ENCODE data around the gene NSF. TPM values are rescaled to one million over a fixed set of nuclear protein-coding genes. Genes with fewer than 3 reads are reported as not detected.
A peak's percentile ranks its signal among the peaks of the same experiment; 100 is the strongest.
"Not testable (repeated sequence)": the region's sequence is repeated elsewhere in the genome, so short reads cannot be mapped to it uniquely, and the experiment has no call there.

The NSF gene
- total RNA-seq: 76.7 TPM

DNA sequence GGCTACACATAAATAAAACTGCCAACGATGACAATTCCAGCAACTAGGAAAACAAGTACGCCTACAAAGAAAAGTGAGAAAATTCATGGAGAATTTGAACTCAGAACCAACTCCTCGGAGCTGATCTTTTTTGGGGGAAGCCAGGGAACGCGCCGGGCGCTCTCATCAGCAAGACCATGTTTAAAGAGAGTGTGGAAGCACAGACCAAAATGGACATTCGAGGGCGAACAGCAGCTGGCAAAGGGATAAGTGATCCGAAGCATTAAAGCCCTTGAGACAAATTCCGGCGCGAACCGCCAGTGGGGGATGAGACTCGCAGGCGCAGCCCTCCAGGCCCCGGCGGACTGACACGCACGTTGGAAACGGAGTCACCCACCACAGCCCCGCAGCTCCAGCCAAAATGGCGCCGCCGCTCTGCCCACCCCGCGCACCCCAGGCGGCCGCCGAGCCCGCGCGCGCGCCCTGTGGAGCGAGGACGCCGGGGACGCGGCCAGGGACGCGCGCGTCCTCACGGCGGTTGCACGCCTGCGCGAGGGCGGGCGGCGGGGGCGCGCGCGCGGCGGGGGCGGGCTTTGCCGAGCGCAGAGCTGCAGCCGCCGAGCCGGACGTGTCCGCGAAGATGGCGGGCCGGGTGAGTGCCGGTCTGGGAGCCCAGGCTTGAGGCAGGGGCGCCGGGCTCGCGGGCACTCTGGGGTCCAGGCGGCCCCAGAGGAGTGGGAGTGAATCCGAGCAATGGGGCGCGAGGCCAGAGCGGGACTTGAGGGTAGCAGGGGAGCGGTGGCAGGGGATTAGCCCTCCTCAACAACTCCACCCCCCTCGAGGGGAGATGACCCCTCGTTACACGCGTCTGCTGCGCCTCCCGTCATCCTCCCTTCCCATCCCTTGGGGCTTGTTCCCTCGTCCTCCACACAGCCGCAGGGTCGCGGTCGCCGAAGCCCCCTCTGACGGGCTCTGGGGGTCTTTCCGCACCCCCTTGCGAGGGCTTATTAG, at the start of gene NSF:
Gene NSF (plus strand): TSS at position 513 of the 990 bp plus-strand sequence. CDS start 107 bp downstream, at position 620.
- not testable (repeated sequence) for DNase-seq (ENCODE audit: low spot score)

DNA sequence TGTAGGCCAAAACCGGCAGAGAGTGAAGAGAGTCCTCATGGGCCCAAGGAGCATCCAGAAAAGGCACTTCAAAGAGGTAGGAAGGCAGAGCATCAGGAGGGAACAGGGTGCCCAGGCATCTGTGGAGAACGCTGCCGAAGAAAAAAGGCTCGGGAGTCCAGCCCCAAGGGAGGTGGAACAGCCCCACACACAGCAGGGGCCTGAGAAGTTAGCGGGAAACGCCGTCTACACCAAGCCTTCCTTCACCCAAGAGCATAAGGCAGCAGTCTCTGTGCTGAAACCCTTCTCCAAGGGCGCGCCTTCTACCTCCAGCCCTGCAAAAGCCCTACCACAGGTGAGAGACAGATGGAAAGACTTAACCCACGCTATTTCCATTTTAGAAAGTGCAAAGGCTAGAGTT, 41.9 kb upstream of the NSF start:
- DNase-seq (ENCODE audit: low spot score): not testable (repeated sequence)

DNA sequence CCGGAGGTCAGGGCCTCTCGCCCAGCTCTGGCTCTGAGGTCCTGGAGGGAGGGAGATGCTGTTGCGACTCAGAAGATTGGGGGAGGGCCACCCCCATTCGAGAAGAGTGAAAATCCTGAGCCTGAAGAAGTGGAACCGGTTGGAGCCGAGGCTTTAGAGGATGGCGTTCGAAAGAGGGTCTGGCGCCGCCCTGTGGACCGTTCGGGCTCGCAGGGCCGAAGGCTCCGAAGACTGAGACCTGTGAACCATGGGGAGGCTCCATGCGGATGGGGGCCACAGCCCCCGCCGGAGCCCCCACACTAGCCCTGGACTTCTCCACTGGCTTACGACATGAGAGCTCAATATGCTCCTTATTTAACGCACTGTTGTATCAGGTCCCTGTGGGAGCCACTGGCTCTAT, 31.3 kb upstream of the NSF start:
- not testable (repeated sequence) for DNase-seq (ENCODE audit: low spot score)

DNA sequence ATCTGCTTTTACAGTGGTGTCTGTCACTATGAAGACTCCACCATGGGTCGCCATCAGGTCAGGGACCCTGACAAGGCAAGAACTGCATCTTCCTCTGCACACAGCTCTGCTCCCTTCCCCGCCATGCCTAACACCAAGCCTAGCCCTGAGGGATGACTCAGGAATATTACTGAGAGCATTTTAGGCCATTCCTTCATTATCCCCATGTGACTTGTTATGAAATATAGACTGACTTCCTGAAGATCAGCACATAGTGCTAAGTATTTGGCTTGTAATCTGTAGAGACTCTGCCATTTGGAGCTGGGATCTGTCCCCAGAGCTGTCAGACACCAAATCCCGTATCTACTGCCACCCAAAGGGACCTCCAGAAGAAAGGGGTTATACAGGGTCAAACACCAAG, 30.4 kb upstream of the NSF start:
- not testable (repeated sequence) for DNase-seq (ENCODE audit: low spot score)

DNA sequence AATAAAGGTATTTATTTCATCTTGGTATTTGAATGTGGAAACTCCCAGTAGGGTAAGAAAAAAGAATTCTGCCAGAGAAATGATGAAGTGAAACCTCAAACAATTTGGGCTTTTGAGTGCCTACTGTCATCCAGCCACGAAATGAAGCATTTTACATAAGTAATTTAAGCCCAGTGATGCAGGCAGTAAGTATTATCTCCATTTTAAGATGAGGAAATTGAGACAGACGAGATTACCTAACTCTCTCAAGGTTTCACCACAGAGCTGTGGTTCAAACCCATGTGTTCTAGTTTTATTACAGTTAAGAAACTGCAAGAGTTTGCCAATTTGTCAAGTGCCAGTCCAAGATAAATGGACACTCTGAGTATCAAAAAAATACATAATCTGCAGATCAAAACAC, 24.2 kb upstream of the NSF start:
- not testable (repeated sequence) for DNase-seq (ENCODE audit: low spot score)

DNA sequence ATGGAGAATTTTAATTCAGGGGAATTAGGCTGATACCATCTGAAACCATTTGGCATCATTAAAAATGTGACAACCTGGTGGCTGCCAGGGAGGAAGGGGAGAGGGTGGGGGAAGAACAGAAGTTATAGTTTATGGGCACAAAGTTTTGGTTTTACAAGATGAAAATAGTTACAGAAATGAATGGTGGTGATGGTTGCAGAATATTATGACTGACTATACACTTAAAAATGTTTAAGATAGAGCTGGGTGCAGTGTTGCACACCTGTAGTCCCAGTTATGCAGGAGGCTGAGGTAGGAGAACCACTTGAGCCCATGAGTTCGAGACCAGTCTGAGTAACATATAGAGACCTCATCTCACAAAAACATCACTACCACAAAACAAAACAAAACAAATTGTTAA, 23.5 kb upstream of the NSF start:
- not testable (repeated sequence) for DNase-seq (ENCODE audit: low spot score)

DNA sequence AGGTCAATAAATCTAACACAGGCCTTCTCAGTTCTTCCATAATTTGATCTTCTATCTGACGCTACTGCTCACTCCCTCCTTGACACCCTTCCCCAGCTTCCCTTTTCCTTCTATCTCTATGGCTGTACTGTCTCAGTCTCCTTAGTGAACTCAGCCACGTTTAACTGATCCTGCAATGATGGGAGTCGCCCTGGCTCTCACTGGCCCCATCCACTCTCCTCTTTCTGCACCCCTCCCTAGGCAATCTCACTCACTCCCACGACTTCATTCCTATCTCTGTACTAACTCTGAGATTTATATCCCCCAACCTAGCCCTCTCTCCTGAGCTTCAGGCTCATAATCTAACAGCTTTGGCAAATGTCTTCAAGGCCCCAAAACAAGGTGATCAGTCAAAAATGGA, 18.7 kb upstream of the NSF start:
- not testable (repeated sequence) for DNase-seq (ENCODE audit: low spot score)

DNA sequence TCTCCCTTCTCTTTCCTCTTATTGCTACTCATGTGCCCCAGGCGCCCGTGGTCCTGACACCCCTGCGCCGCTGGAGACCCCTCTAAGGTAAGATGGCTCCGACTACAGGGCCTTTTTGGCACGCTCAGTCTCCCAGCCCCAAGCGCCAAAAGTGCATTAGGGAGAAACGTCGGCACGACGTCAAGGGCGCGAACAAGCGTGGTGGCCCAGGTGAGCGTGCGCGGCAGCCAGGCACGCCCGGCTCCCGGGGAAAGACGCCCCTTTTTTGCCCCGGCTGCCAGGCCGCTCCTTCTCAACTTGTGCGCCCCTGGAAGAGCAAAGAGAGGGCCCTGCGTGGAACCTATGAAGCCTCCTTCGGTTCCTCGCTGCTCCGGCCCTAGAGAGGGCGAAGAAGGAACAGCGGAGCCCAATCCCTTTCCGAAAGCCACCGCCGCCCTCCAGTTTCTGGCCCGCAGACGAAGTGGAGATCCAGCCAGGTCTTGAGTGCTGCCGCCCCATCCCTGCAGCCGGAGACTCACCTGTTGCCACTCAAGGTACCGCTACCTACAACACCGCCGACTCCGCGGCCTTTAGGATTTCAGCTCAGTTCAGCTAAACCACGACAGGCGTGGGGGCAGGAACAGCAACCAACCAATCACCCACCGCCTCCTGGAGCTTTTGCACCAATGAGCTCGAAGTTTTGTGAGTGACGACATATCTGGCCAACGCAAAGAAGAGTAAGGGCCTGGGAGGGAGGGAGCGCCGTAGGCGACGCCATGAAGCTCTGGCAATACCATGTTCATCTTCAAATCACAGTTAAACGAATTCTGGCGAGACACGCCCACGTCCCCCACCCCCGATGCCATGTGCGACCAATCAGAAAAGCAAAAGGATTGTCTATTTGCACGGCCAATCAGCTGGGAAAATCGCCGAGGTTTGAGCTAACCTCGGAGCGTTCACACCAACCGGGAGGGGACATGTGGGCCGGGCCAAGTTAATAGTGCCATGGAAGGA, 11.1 kb upstream of the NSF start, which contains the start of gene ARL17A:
Gene ARL17A (minus strand): TSS at position 609 of the 993 bp plus-strand sequence. CDS start 3,369 bp downstream, outside the sequence.
- DNase-seq (ENCODE audit: low spot score): peak; percentile 55

DNA sequence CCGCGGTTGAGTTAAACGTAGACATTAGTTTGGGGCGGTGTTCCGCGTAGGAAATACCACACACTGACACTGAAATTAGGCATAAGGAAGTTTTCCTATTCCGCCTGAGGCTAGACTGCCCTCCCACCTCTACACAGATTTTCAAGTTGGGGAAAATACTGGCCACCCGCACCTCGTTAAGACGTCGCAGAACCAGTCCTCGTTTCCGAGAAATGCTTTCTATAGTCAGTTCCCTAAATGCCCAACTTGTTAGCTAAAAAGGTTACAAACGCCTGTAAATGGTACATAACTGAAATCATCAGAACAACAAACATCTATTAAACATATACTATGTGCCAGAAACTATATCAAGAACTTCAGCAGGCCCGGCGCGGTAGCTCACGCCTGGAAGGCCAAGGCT, 10.4 kb upstream of the NSF start:
- DNase-seq (ENCODE audit: low spot score): not testable (repeated sequence)

DNA sequence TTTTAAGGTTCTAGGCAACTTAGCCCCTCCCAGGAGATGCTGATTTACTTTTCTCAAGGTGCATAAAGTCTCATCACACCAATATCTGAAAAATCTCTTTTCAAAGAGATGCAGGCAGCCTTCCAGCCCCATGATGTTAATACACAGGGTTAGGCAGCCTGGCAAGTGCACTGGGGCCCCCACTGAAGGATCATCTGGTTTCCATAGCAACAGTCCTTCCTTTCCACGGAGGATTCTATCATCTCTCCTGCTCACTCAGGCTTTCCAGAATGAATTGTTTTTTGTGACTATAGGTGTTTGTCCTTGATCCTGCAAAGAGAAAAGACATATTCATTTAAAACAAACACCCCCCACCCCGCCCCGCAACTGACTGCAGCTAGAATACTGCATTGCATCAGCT, 5.0 kb upstream of the NSF start:
- not testable (repeated sequence) for DNase-seq (ENCODE audit: low spot score)

DNA sequence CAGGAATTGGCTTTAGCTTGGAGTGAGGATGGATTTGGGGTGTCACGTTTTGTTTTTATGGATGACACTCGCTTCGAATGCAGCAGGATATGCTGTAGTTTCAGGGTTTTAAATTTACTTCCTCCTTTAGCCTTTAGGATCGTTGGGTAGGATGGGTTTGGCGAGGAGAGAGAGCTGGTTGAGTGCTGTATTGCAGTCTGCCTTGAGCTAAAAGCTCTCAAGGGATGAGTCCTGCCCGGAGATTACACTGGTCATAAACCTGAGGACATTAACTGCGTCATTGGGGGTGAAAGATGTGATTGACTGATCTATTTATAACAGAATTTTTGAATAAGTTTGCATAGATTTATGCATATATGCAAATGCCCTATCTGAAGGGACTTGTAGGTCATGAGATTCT, 863 bp downstream of the NSF start:
- not testable (repeated sequence) for DNase-seq (ENCODE audit: low spot score)

DNA sequence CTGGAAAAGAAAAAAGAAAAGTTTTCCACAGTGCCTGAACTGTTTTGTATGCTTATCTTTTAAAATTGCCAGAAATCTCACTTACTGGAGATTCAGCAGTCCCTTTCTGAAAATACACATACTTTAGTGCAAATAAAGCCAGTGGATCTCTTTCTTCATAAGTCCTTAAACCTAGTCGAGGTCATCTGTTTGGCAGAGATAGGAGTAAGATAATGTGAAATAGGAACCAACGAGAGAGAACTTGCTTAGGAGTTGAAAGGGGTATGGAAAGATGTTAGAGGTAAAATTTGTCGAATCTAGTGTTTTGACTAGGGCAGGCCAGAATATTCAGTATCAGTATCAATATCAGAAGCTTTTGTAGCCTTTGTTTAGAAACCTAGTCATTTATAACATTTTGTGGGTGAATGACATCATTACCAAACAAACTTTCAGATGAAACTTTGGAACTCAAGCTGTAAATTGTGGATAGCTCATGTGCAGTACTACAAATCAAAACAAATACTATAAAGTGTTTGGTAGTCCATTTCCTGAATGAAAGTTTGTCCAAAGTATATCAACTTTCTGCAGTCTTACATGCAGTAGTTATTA, 8.0 kb downstream of the NSF start:
- not testable (repeated sequence) for DNase-seq (ENCODE audit: low spot score)

DNA sequence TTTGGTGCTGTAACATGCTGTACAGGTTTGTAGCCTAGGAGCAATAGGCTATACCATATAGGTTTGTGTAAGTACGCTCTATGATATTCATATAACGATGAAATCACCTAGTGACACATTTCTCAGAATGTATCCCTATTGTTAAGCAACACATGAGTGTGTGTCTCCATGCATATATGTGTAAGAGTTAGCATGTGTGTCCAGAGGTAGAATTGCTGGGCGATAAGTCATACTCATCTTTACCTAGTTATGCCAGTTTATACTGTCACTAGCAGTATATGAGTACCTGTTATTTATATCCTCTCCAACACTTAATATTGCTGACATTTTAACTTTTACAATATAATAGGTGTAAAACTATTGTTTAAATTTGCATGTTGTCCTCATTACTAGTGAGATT, 10.3 kb downstream of the NSF start:
- not testable (repeated sequence) for DNase-seq (ENCODE audit: low spot score)

DNA sequence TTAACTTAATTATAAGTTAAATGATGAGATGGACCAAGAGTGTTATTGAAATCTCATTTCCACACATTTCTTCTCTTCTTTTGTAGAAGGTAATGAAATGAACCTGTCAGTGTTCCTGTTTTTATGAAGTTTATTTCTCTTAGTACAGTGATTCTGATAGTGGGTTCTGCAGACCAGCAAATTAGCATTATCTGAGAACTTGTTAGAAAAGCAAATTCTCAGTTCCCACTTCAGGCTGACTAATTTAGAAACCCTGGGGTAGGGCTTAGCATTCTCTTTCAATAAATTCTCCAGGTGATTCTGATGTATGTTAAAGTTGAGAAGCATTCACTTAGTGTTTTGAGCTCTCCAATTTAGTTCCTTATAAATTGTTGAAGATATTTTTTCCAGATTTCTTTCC, 12.7 kb downstream of the NSF start:
- DNase-seq (ENCODE audit: low spot score): not testable (repeated sequence)

DNA sequence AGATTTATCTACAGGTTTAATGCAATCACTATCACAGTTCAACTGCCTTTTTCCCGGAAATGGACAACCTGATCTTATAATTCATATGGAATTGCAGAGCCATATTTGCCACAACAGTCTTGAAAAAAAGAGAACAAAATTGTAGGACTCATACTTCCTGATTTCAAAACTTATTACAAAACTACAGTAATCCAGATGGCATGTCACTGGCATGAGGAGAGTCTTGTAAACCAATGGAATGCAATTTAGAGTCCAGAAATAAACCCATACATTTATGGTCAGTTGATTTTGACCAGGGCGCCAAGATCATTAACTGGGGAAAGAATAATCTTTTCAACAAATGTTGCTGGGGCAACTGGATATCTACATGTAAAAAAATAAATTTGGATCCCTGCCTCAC, 20.8 kb downstream of the NSF start:
- not testable (repeated sequence) for DNase-seq (ENCODE audit: low spot score)

DNA sequence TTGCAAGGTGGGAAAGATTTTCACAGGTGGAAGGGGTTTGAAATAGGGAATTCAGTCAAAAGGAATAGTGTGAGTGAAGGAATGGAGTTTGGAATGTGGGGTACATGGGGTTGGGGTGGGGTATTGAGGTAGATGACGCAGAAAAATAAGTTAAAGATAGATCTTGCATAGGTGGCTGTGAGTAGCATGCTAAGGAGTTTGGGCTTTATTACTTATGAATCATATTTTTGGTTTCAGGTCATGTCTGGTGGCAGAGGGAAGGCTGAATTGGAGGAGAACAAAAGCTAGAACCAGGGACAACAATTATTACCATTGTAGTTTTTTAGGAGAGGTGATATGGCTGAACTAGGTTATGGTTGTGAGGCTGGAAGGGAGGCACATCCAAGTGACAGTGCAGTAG, 23.4 kb downstream of the NSF start:
- DNase-seq (ENCODE audit: low spot score): not testable (repeated sequence)

DNA sequence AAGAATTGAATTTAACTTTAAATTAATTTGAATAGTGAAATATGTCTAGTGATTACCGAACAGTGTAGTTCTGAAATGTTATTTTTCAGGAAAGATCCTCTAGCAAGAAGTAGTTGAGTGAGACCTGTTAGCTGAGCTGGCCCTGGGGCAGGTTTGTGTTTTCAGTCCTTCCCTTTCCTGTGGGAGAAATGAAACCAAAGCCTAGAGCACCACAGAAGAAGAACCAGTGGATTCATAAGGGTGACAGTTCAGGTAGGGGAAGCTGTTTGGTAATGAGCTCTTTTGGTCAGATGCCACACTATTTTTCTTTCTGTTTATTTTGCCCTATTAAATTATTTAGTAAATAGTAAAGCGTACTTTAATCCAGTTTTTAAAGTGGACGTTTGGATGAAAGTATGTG, 26.7 kb downstream of the NSF start:
- DNase-seq (ENCODE audit: low spot score): not testable (repeated sequence)

DNA sequence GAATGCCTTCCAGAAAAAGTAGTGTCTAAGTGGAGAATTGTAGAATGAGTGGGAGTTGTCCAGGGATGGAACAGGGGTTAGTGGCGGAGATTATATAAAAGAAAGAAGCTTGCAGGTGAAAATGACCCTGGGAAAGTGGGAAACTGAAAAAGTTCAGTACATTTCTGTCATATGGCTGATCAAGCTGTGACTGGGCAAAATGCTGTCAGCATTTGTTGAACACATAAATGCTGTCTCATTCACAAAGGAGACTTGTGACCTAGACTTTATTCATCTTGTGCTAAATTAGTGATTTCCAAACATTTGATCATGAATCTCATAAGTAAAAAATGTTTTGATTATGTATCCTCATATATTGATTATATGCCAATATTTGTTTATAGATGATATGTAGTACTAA, 28.5 kb downstream of the NSF start:
- not testable (repeated sequence) for DNase-seq (ENCODE audit: low spot score)

DNA sequence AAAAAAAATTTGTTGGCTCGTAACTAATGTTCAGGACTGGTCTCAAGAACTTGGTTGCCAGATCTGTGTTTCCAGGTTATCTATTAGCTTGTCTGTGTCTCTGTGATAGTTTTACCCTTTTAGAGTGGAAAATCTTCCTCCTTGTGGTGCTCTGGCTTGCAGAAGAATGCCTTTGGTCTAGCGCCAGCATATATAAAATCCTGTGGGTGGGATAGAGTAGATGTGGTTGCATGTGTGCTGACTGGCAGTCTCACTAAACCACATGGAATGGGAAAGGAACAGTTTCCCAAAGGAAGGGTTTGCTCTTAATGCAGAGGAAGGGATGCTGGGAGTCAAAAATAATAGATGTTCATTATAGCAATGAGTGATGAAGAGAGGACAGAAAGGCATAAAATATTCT, 33.3 kb downstream of the NSF start:
- not testable (repeated sequence) for DNase-seq (ENCODE audit: low spot score)

DNA sequence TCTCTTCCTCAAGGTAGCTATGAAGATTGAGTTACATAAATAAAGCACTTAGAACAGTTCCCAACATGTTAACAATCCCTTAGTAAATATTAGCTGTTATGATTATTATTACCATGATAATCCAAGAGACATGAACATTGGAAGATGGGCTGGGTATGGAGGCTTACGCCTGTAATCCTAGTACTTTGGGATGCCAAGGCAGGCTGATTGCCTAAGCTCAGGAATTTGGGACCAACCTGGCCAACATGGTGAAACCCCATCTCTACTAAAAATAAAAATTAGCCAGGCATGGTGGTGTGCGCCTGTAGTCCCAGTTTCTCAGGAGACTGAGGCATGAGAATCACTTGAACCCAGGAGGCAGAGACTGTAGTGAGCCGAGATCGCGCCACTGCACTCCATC, 34.3 kb downstream of the NSF start:
- DNase-seq (ENCODE audit: low spot score): not testable (repeated sequence)

DNA sequence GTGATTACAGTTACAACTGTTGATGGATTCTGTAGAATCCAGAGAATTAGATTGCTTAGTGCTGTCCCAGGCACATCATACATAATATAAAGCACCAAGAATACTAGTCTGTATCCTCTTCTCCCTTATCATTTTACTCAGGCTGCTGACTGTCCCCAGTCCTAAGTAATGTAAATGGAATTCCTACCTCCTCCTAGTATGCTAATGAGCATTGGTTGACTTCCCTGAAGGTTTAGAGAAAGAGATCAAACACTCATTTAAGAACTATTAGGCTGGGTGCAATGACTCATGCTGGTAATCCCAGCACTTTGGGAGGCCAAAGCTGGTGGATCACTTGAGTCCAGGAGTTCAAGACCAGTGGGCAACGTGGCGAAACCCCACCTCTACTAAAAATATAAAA, 37.0 kb downstream of the NSF start:
- DNase-seq (ENCODE audit: low spot score): not testable (repeated sequence)
